Fibroblast of lung (primary cell): ENCODE results near the gene TMEM169.

Experiments used
- CTCF ChIP-seq, 2 donors: IDR thresholded peaks in 1 of 2; conservative IDR thresholded peaks in 1 of 2; 1 replicate in 1 of 2; 2 replicates in 1 of 2; pipeline ENCODE4 v1.5.1; 2011 to 2012; ENCODE audit warnings: low read length in 2 of 2, control low read depth in 1 of 2, inconsistent platforms in 1 of 2, low read depth in 1 of 2, mild to moderate bottlenecking in 1 of 2
- EZH2 ChIP-seq: IDR thresholded peaks from 2 replicates; pipeline ENCODE4 v1.5.1; 2012; ENCODE audit warnings: low read length, control low read depth, mild to moderate bottlenecking; ENCODE audit errors: missing control alignments

GRCh38 chr2:216055680-216056079, 26.0 kb upstream of the TMEM169 start:
- no peak for TF ChIP-seq CTCF (conservative IDR thresholded peaks at IDR 0.05 in 1 of 2, IDR thresholded peaks at IDR 0.05 in 1 of 2; ENCODE audit: low read depth in 1 of 2, low read length in 2 of 2)
- TF ChIP-seq EZH2: no peak
